Endothelial cell of umbilical vein (primary cell): ENCODE results near the gene EXOC7. TPM values are rescaled to one million over a fixed set of nuclear protein-coding genes. Genes with fewer than 3 reads are reported as not detected.

Experiments used
- BruUV-seq: library from RNA; stranded (reverse); fragments of 400-500 nt; replicated peaks from 2 replicates; lab custom pipeline; 2021; lab: Mats Ljungman, UMichigan
- CTCF ChIA-PET: fragments of 300-600, 350-600 bp; sonication (Branson Sonifier 250); formaldehyde crosslinking; loops from one replicate; lab custom pipeline; 2021; ENCODE audit warnings: antibody characterized with exemption, inconsistent platforms; lab: Charles Lee
- POLR2A ChIA-PET: fragments of 300-600, 350-600 bp; sonication (Branson Sonifier 250); formaldehyde crosslinking; loops from one replicate; lab custom pipeline; 2021; ENCODE audit warnings: antibody characterized with exemption, inconsistent platforms; lab: Charles Lee
- DNase-seq: peaks from one replicate; pipeline ENCODE4 v3.0.0-alpha.2; 2011; ENCODE audit warnings: low read depth, low spot score
- FAIRE-seq: peaks from 2 replicates; lab custom pipeline; 2011; peaks lifted over from hg19 to GRCh38; lab: Jason Lieb, UNC
- H2AFZ ChIP-seq: 2 replicates; pipeline ENCODE4 v1.6.0; 2012; ENCODE audit warnings: low read depth, low read length, control low read depth, inconsistent platforms
- H3K27ac ChIP-seq: 2 replicates; pipeline ENCODE4 v1.5.1; 2011; ENCODE audit warnings: low read depth, mild to moderate bottlenecking, control low read depth, low read length, moderate library complexity; ENCODE audit not compliant: insufficient read depth
- H3K27me3 ChIP-seq, 2 experiments: 2 replicates each; pipeline versions ENCODE4 v1.6.0 to v1.6.1; 2011; ENCODE audit warnings: low read length in 2 of 2, mixed read lengths in 1 of 2; ENCODE audit not compliant: control insufficient read depth in 2 of 2, insufficient read depth in 2 of 2
- H3K36me3 ChIP-seq, 2 experiments: 2 replicates in 1 of 2; 3 replicates in 1 of 2; pipeline ENCODE4 v1.5.1; 2011; ENCODE audit warnings: low read length in 2 of 2, mild to moderate bottlenecking in 1 of 2, moderate library complexity in 1 of 2; ENCODE audit not compliant: control insufficient read depth in 2 of 2, insufficient read depth in 2 of 2; ENCODE audit errors: extremely low read depth in 1 of 2
- H3K4me1 ChIP-seq: 3 replicates; pipeline ENCODE4 v1.5.1; 2011; ENCODE audit warnings: mild to moderate bottlenecking, low read length; ENCODE audit not compliant: control insufficient read depth, insufficient read depth; ENCODE audit errors: extremely low read depth
- H3K4me2 ChIP-seq: 2 replicates; pipeline ENCODE4 v1.6.1; 2011; ENCODE audit warnings: low read length, control low read depth, mixed read lengths; ENCODE audit not compliant: insufficient read depth
- H3K4me3 ChIP-seq, 3 experiments: fragments of 200-600 bp in 1 of 3; sonication (generic), shearing (Covaris generic) in 1 of 3; replicated peaks in 1 of 3; 2 replicates each; pipeline ENCODE4 v1.5.1; 2011 to 2016; ENCODE audit warnings: control low read depth in 3 of 3, low read length in 3 of 3, mild to moderate bottlenecking in 2 of 3, inconsistent platforms in 1 of 3, low read depth in 1 of 3, moderate library complexity in 1 of 3; ENCODE audit not compliant: insufficient read depth in 1 of 3
- H3K79me2 ChIP-seq: 2 replicates; pipeline ENCODE4 v1.6.0; 2012; ENCODE audit warnings: low read length, inconsistent platforms; ENCODE audit not compliant: control insufficient read depth, insufficient read depth
- H3K9ac ChIP-seq: replicated peaks from 2 replicates; pipeline ENCODE3; 2011; ENCODE audit warnings: low read length, control low read depth; ENCODE audit not compliant: insufficient read depth; ENCODE audit errors: extremely low read depth
- H3K9me1 ChIP-seq: replicated peaks from 3 replicates; pipeline ENCODE4 v1.6.0; 2011; ENCODE audit warnings: mild to moderate bottlenecking, low read length; ENCODE audit not compliant: control insufficient read depth, insufficient read depth; ENCODE audit errors: extremely low read depth
- H3K9me3 ChIP-seq: replicated peaks from 2 replicates; pipeline ENCODE4 v1.5.1; 2012; ENCODE audit warnings: low read length, inconsistent platforms; ENCODE audit not compliant: control insufficient read depth, insufficient read depth
- H4K20me1 ChIP-seq: replicated peaks from 2 replicates; pipeline ENCODE3; 2011; ENCODE audit warnings: mild to moderate bottlenecking, low read length; ENCODE audit not compliant: control insufficient read depth, insufficient read depth; ENCODE audit errors: extremely low read depth
- CTCF ChIP-seq, 2 donors: IDR thresholded peaks; 1 replicate in 1 of 2; 2 replicates in 1 of 2; pipeline ENCODE4 v1.5.1; 2011; ENCODE audit warnings: low read length in 2 of 2, mild to moderate bottlenecking in 2 of 2, moderate library complexity in 2 of 2, control low read depth in 1 of 2, inconsistent platforms in 1 of 2, low read depth in 1 of 2; ENCODE audit not compliant: insufficient read depth in 1 of 2; ENCODE audit errors: extremely low read depth in 1 of 2
- EZH2 ChIP-seq: IDR thresholded peaks from 2 replicates; pipeline ENCODE4 v1.6.1; 2012; ENCODE audit warnings: borderline replicate concordance, low read depth, mild to moderate bottlenecking, moderate library complexity, low read length, inconsistent platforms; ENCODE audit not compliant: severe bottlenecking
- FOS ChIP-seq: IDR thresholded peaks from 2 replicates; pipeline ENCODE4 v1.6.1; 2011; ENCODE audit warnings: mild to moderate bottlenecking, low read length, moderate library complexity, borderline replicate concordance; ENCODE audit not compliant: insufficient read depth
- GATA2 ChIP-seq: IDR thresholded peaks from 2 replicates; pipeline ENCODE4 v1.7.0; 2011; ENCODE audit warnings: low read depth, mild to moderate bottlenecking, moderate library complexity, mixed read lengths, low read length; ENCODE audit not compliant: insufficient read length, insufficient read depth
- JUN ChIP-seq: IDR thresholded peaks from 2 replicates; pipeline ENCODE4 v1.6.1; 2011; ENCODE audit warnings: borderline replicate concordance, low read depth; ENCODE audit not compliant: insufficient read length, insufficient read depth
- MAX ChIP-seq: IDR thresholded peaks from 2 replicates; pipeline ENCODE4 v1.6.1; 2011; ENCODE audit not compliant: insufficient read depth, insufficient read length
- MYC ChIP-seq: IDR thresholded peaks from one replicate; pipeline ENCODE4 v1.6.1; 2011; ENCODE audit warnings: mild to moderate bottlenecking, low read depth, low read length
- POLR2A ChIP-seq: IDR thresholded peaks from 2 replicates; pipeline ENCODE4 v1.6.1; 2012; ENCODE audit warnings: low read depth, mild to moderate bottlenecking, control low read depth, low read length
- POLR2AphosphoS5 ChIP-seq: IDR thresholded peaks from 2 replicates; pipeline ENCODE4 v1.6.1; 2012; ENCODE audit warnings: low read depth, mild to moderate bottlenecking, control low read depth, low read length, moderate library complexity; ENCODE audit not compliant: insufficient read depth
- dilution Hi-C: fragments of 300-500 bp; cut with MboI; formaldehyde crosslinking; loops from one replicate; pipeline ENCODE4 v1.15.0; 2019; ENCODE audit warnings: low sequenced_read_pairs; ENCODE audit not compliant: extremely low pct_ligation_motif_present
- intact Hi-C: fragments of 100-400 bp; cut with micrococcal nuclease; formaldehyde crosslinking; loops from one replicate; pipeline ENCODE4 v1.10.0; 2022
- polyA plus RNA-seq, 4 experiments: library from polyadenylated mRNA; depleted of rRNA in 3 of 4; stranded (reverse) in 3 of 4; unstranded in 1 of 4; fragments of >200 nt; gene quantifications; 2 replicates each; pipeline versions ENCODE4 v1.2.1 to v1.2.3, GENCODE V29; 2011 to 2012; ENCODE audit warnings: missing spikeins in 1 of 4
- total RNA-seq: library from RNA; stranded (reverse); gene quantifications from 2 replicates; pipeline ENCODE4 v1.2.3, GENCODE V29; 2021

The EXOC7 gene
- total and polyA plus RNA-seq, 2 donors (not counting 3 experiments of a cell fraction or from before 2014, with no cell fraction given): 91.5 to 137 TPM

- Histone ChIP-seq H4K20me1 (no peaks in the 10 kb centered on the region), H3K27ac (no peak overlapping the region), H3K27me3 (no peaks in the 10 kb centered on the region), H3K9ac (no peak overlapping the region), H2AFZ (no peak overlapping the region), H3K9me3 (no peaks in the 10 kb centered on the region), H3K4me1 (peaks cover 12% of the 10 kb centered on the region), H3K36me3 (peaks cover 16 to 37% of the 10 kb centered on the region in 2 experiments), H3K4me2 (no peak overlapping the region), H3K4me3 (no peak overlapping the region), H3K79me2 (peaks cover 20% of the 10 kb centered on the region), H3K9me1 (no peaks in the 10 kb centered on the region)
- POLR2A ChIA-PET: no interaction called here
- TF ChIP-seq MAX (no peak), CTCF (IDR thresholded peaks at IDR 0.05; ENCODE audit: extremely low read depth in 1 of 2, insufficient read depth in 1 of 2, low read depth in 1 of 2, low read length in 2 of 2) (no peak), EZH2 (no peak), MYC (no peak)
- dilution Hi-C loops: no loop called here
- intact Hi-C loops: no loop called here
- DNase-seq (no peak), FAIRE-seq (no peak)
- CTCF ChIA-PET: interaction anchor here (1.2 to 1.7 kb wide), 3 partner anchors 14 to 35 kb away, joined by 3 to 4 read pairs (median 3); no protein-coding TSS in a partner anchor
- BruUV-seq: no TSS peak
Observed at GRCh38 chr17:76049239-76049638, 54.3 kb downstream of the EXOC7 start.

GRCh38 chr17:76048711-76049110 is 54.9 kb downstream of the EXOC7 start:
- TF ChIP-seq JUN (no peak), MAX (no peak), POLR2AphosphoS5 (no peak), EZH2 (no peak), CTCF (IDR thresholded peaks at IDR 0.05; ENCODE audit: extremely low read depth in 1 of 2, insufficient read depth in 1 of 2, low read depth in 1 of 2, low read length in 2 of 2) (no peak), MYC (no peak), GATA2 (no peak), FOS (no peak), POLR2A (no peak)
- Histone ChIP-seq H3K4me3 (no peak overlapping the region), H3K4me2 (no peak overlapping the region), H3K4me1 (peaks cover 7% of the 10 kb centered on the region), H3K9ac (no peak overlapping the region), H3K36me3 (peaks cover 16 to 40% of the 10 kb centered on the region in 2 experiments), H4K20me1 (no peaks in the 10 kb centered on the region), H2AFZ (no peak overlapping the region), H3K9me1 (no peaks in the 10 kb centered on the region), H3K27me3 (no peaks in the 10 kb centered on the region), H3K9me3 (no peaks in the 10 kb centered on the region), H3K27ac (no peak overlapping the region), H3K79me2 (peaks cover 20% of the 10 kb centered on the region)
- dilution Hi-C loops: no loop called here
- peak; percentile 67 for FAIRE-seq
- BruUV-seq: no TSS peak
- intact Hi-C loops: no loop called here
- ChIA-PET POLR2A (no interaction called here), CTCF (interaction anchor here (1.2 to 1.7 kb wide), 3 partner anchors 14 to 34 kb away, joined by 3 to 4 read pairs (median 3); no protein-coding TSS in a partner anchor)
- no peak for DNase-seq
